RPMI7951 (cell line): ENCODE results near the gene ANKS1B. TPM values are rescaled to one million over a fixed set of nuclear protein-coding genes. Genes with fewer than 3 reads are reported as not detected.

Source experiments
- DNase-seq: peaks from one replicate; pipeline ENCODE4 v3.0.0-alpha.2; 2012; ENCODE audit warnings: low read depth
- total RNA-seq: library from RNA; depleted of rRNA; stranded (reverse); fragments of >200 nt; shearing (Covaris generic); gene quantifications from 2 replicates; pipeline ENCODE4 v1.2.3, GENCODE V29; 2014

Gene ANKS1B
- total RNA-seq, 1 experiment from 2014 or later, result not detected

DNA sequence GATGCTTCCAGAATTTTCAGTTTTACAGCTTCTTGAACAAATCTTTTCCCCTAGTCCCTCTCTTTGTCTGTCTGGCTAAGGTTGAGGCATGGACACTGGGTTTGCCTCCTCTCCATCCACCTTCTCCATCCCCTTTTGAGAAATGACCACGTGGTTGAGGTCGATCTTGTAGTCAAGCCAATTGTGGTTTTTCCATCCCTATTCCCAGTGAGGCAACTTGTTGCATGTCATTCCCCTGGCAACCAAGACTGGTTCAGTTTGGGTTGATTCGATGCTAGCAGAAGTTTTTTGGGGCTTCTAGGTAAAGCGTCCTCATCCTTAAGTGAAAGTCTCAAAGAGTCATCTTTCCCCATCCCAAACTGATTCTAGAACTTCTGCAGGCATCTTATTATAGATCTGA, 1038.9 kb downstream of the ANKS1B start:
- DNase-seq, result no peak

DNA sequence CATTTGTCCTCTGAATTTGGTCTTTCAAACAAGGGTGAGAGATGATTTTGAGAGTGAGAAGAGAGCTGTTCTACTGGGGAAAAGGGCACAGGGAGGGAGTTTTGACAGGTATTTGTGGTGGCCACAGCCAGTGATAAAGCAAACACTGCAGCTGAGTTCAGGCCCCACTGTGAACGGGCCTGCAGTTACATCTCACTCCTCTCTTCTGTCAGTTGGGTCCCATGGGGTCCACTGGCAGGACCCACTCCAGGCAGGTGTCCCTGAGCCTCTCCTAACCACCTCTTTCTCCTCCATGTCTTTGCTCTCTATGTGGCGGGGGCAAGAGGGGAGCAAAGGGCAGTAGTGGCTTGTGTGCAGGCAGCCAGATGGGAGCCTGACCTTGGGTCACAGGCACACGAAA, 1044.8 kb downstream of the ANKS1B start:
- DNase-seq, result no peak

DNA sequence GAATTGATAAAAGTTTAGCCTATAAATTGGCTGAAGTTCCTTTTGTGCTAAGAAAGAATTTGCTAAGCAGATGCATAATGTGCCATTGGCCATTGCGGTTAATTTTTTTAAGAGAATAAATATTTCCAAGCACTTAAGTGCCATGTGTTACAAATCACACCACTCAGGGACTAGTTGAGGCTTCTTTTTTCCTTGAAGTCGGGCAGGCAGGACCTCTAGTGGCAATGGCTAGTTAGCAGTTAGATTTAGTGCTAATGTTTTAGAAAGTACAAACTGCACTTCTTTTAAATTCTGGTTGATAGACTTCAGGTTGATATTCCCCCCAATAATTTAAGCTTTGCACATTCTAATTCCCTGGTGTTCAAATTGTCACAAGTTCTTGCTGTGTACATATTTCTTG, 1045.4 kb downstream of the ANKS1B start:
- DNase-seq, result no peak

DNA sequence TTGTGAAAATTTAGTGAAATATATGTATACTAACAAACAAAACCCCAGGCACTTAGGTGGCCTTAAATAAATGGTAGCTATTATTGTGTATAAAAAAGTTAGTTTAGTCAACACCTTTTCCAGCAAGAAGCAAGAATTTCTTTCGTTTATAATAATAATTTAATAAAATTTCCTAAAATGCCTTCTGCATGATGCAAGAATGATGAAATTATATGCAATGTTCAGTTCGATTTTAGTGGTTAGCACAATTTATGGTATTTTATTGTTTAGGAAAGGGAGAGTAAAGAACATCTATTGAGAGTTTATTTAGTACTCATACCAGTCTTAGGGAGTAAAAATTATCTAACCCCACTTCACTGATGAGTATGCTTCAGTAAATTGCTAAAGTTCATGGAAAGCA, 1048.9 kb downstream of the ANKS1B start:
- no peak for DNase-seq

DNA sequence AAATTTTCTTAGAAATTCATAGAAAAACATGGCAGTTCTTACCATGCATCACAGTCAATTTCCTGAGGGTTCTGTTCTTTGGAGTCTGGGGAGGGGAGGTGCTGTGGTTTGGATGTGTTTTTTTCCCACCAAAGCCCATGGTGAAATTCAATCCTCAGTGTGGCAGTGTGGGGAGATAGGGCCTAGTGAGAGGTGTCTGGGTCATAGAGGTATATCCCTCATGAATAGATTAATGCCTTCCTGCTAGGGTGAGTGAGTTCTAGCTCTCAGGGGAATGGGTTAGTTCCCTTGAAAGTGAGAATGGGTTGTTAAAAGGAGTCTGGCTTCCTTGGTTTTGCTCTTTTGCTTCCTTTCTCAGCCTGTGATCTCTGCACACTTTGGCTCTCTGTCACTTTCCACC, 1061.9 kb downstream of the ANKS1B start:
- DNase-seq, result no peak

DNA sequence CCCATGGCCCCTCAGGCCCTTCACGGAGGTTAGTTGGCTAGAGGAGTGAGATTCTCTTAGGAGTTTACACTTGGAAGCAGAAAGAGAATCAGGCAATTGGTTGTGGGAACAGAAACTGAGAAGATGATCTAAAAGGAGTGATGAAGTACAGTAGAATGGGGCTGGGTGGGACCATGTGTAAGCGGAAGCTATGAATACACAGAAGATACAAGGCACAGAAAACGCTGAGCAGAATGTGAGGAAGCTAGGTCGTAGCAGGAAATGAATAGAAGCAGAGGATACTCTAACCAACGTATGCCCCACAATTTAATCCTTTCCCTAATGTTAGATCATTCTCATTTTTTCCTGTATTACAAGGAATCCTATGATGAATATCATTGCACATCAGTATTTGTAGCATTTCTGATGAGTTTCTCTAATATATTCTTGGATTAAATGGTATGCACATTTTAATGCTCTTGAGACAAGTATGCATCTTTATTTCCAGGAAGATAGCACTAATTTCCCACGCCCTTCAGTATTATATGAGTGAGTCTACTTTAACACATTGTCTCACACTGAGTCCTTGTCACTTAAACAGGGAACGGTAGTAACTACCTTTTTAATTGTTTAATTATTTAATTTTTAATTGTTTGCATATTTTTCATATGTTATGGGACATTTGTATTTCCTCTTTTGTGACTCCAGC, 1066.4 kb downstream of the ANKS1B start:
- DNase-seq, result no peak

DNA sequence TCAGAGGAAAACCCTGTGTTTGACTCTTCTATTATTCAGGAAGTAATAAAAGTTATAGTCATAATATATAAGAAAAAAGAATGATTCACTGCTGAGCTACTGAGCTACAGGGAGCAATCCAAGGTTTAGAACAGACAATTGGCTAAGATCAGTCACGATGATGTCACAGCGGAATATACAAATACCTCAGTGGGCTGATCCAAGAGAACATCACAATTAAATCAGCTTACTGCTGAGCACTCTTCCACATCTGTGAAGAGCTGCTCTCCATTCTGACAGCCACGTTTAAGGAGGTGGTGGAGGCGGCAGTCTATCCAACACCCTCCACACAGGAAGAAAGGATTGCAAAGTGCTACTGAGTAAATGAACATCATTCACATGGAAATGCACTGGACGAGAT, 1068.6 kb downstream of the ANKS1B start:
- DNase-seq, result no peak

DNA sequence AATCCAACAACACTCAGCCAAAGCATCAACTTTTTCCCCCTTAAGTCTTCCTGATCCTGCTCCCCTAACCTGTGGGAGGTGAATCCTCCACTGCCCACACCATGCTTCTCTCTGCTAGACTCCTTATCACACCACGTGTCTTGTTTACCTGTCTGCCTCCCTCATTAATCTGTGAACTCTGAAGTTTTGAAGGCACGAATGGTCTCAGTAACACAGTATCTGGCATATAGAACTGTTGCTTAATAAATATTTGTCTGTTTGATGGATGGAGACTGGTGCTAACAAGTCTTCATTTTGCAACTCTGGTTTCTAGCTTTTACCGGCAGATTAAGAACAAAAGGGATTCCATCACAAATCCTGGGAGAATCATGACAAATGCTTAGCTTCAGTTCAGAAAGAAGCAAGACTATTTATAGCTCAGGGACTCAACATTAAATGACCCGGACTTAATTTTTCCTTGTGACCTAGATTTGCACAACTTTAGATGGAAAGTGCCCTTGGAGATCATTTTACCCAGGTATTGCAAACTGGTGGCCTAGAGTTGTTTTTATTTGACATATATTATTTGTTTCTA, 1072.2 kb downstream of the ANKS1B start:
- no peak for DNase-seq

DNA sequence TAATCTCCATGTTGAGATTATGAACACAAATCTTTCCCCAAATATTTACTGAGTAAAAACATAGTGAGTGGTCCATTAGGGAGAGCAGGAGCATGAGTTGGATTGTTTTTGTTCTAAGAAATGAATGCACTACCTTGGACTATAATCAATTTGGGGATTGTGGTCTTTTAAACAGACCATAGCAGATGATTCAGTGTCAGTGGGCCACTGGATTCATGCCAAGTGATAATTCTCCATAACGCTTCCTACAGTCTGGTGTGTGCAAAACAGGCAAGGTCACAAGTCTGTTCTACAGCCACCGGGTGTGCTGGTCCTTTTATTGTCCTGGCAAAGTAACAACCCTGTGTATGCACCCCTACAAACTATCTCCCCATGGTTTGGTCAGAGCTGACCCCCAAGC, 1073.3 kb downstream of the ANKS1B start:
- DNase-seq, result no peak

DNA sequence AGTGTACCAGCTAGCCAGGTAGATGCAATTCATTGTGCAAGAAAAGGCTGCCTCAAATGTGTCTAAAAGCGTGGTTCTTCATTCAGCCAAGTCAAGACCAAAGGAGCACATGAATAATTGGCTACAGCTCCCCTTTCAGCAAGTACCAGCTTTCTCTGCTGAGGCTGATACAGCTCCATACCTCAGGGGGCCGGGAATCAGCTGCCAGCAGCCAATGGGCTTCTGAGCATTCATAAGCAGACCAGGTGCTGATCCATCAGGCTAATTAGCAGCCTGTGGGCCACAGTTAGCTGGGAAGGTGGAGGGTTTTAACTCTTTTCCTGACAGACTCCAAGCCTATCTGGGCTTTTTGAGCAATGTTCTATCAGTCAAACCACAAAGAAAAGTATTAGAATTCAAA, 1075.0 kb downstream of the ANKS1B start:
- no peak for DNase-seq

DNA sequence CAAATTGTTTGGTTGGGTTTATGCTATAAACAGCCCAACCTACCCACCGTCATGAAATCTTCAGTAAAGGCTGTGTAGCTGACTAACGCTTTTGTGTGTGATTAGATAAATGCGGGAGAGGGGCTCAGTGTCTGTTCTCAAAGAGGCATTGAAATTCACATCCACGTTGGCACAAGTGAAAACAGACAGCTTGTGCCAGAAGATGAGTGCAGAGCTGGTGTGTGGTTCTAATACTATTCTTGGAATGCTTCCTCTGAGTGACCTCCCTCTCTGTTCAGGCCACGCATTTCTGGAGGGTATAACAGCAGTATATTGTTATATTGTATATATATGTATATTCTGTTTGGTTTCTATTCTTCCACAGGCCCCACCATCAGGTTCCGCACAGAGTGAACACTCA, 1075.9 kb downstream of the ANKS1B start:
- no peak for DNase-seq

DNA sequence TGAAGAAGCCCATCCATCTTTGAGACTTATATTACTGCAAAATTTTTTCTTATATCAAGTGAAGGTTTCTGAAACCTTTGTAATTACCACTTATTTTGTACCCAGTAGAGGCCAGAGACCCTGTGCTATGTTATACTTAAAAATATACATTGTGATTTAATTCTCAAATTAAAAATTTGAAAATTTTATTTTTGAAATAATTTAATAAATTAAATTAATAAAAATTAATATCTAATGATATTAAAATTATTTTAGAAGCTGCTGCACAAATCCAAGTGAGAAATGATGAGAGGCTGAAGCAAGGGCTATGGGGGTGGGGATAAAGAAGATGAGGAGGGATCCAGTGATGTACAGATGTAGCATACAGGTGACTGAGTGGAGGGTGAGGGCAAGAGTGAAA, 1080.9 kb downstream of the ANKS1B start:
- DNase-seq, result no peak

DNA sequence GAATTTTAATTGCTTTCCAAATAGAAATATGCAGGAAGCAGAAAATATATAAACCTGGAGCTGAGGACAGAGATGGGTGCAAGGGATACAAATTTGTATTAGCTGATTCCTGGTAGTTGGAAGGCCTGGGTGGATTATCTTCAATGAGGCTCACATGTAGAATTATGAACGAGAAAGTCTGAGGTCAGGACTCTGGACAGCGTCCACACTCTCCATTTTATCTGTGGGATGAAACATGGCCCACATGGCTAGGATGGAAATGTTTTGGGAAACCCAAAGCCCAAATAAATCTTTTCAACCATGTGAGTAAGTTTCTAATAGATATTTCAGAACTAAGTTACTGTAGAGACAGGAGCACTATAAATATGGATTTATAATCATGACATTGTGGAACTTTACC, 1083.5 kb downstream of the ANKS1B start:
- no peak for DNase-seq

DNA sequence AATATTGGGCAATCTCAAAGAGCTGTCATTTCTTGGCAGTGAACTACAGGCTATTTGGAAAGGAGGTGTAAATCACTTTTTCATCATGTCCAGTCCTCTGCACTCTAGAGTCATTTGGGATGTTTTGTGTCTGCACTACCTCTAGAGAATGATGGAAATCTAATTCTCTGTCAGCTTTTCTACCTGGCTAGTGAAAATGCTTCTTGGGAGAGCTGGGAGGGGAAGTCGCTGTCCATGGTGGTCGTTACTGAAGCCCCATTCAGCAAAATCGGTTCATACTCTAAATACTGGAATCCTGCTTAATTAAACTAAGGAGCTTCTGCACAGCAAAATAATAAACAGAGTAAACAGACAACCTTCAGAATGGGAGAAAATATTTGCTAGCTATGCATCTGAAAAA, 1087.8 kb downstream of the ANKS1B start:
- DNase-seq, result no peak

DNA sequence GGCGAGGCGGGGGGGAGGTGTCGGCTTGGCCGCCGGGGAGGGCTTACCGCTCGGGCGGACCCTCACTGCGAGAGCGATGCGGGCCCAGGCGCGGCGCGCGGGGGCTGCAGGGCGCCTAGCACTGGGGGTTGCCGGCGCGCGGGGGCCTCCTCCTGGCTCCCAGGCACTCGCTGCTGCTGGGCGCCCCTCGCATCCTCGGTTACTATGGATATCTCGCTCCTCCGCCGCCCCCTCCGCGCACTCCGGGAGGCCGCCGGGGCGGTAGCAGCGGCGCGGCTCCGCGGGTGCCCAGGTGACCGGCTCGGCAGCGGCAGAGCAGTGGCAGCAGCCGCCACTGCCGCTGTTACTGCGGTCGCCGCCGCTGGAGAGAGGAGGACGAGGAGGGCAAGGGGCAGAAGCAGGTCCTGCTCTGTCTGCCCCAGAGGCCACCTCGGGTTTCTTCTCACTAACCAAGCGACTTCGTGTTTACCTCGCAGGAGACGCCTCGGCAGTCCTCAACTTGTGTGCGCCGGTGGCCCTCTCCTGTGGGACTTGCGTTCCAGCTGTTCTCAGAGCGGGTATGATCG, 1089.6 kb downstream of the ANKS1B start:
- no peak for DNase-seq

DNA sequence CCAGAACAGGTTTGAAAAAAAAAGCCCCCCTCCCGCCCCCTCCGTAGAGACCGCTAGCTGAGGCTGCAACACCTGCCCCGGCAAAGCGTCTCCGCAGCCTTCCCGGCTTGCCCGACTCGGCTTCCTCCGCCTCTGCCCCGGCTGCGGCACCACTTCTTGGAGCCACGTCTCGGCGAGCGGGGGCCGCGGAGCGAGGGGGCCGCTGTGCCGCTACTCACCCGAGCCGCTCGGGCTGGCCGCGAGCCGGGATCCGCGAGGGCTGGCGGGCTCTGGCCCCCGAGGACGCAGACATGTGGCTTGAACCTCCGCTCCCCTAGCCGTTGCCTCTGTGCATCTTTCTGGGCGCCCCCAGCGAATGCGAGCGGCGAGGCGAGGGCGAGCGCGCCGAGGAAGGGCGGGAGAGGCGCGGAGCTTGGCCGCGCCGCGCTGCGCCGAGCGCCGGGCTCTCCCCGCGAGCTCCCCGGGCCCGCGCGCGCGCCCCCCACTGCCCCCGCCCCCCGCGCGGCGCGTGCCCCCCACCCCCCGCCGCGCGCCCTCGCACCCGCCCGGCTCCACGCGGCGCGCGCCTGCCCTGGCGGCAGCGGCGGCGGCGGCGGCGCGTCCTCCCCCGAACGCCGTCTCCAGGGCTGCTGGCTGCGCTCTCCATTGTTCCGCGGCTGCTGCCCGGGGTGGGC, 1090.2 kb downstream of the ANKS1B start:
- no peak for DNase-seq

DNA sequence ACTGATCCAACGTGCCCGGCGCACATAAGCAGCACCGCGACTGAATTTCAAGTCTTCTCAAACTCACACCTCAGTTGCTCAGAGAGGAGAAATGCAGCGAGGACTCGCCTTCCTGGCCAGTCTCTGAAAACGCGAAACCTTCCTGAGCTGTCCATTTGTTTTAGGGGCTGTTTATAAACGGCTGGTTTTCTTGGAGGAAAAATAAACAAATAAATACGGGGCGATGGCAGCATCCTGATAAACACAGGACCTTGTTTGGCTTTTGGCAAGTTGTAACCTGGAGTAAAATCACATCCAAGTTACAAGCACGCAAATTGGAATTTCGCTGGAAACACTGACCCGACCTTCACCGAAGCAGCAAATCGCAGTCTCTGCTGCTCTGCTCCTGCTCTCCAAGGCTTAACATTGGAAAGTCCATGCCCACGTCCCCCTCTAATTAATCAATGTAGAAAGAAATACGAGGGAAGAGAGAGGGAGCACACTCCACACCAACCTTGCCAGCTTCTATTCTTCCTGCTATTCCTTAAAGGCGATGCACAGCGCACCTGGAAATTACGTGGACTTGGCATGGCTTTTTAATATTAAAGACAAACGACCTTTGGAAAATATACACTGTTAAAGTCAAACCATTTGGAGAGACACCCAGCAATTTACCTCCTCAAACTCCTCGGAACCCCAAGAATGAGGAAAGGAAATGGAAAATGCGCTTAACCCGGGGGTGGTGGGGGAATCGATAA, 1090.9 kb downstream of the ANKS1B start:
- no peak for DNase-seq

DNA sequence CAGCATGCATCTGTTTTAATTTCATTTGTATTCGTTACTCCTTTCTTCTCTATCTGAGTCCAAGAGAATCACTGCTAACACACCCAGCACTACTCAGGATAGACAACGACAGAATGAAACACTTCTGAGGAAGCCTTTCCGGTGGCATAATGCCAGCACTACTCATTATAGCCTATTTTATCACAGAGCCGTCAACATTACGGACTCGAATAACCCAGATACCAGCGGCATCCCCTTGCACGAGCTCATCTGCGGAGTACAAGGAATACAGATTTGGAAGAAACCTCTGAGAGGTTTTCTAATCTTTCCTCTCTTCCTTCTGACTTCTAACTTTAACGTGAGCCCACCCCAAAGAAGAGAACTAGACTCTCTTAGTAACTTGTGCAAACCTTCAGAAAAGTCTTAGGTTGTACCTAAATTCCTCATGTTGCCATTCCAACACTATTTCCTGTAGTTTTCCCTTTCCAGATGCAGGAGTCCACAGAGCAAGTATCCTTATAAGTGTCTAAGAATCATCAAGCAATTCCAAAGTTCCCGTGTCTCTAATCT, 1091.5 kb downstream of the ANKS1B start:
- peak; percentile 8 for DNase-seq

DNA sequence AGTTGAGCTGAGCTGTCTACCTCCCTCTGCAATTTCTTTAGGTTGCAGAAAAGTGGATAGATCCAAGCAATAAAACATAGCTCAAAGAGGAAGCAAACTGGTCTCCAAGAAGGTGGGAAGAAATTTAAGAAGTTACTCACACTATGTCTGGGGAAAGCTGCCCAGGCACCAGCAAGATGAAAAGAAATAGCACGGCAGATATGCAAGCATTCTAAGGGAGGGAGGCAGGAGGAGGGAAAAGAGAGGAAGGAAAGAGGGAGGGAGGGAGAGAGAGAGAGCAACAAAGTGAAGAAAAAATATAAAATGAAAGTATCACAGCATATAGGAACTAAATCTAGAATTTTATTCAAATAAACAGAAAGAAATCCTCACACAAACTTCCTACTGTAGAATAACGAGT, 1099.0 kb downstream of the ANKS1B start:
- no peak for DNase-seq

DNA sequence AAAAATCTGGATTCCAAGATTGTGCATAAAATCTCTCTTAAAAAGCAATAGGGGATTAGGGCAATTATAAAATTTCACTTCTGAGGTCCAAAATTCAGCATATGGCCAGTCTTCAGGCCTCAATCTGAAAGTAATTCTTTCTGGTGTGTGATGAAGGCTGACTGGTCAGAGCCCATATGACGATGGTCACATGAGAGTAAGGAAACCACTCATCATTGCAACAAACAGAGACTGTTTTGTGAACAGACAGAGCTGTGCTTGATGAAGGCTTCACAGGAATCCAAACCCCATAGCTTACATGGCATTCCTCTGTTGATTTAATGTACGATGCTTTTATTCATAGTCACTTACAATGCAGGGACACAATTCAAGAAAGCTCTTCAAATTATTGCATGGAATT, 1101.5 kb downstream of the ANKS1B start:
- peak; percentile 10 for DNase-seq

DNA sequence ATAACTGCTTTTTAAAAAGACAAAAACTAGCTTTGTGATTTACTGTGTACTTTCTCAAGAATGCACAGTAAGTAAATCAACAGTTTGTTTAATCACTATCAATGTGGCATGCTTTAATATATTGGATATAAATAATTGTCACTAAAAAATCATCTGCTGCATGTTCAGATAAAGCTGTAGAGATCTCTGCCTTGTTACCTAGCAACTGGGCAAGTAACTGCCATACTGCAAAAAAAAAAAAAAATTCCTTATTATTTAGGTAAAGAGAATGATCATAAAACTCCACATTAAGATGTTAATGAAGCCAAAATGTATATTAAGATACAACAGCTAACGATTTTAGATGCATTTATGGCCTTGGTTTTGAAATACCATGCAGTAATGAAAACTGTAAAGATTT, 1102.2 kb downstream of the ANKS1B start:
- DNase-seq, result no peak

DNA sequence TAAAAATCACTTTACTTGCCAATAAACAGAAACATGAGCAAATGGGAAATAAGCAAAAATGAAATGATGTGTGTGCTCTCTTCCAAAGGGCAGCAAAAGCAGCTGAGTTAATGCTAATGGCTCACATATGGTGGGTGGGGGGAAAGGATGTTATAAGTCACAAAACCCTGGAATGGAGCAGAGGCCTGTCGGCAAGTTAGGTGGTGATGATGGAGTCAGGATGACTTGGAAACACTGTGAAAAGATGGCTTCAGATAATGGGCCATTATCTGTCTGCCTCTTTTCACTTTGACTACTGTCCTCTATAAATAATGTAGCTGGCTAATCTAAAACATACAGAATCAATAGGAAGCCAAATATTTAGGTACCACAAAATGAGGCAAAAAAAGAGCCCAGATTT, 1111.0 kb downstream of the ANKS1B start:
- no peak for DNase-seq
